ENCODE measurements around the gene INTS6.
A peak's percentile ranks its signal among the peaks of the same experiment; 100 is the strongest.

INTS6 gene

GRCh38 chr13:51453207-51453958 is 547 bp upstream of the INTS6 start:
- ATAC-seq: peak; percentile 62
- TF ChIP-seq ZFP3 (CRISPR knock-in tag; IDR thresholded peaks at IDR 0.05) (0 out of 2 replicates have a peak, but pooled peaks have one; percentile 52), CSDC2 (CRISPR knock-in tag; IDR thresholded peaks at IDR 0.05) (0 out of 2 replicates have a peak, but pooled peaks have one; percentile 59), BACH2 (CRISPR knock-in tag; IDR thresholded peaks at IDR 0.05; ENCODE audit: borderline replicate concordance) (no peak), ZFP30 (CRISPR knock-in tag; IDR thresholded peaks at IDR 0.05) (no peak), ZNF565 (CRISPR knock-in tag; conservative IDR thresholded peaks at IDR 0.05; ENCODE audit: low read depth) (no peak), ARNTL (CRISPR knock-in tag; IDR thresholded peaks at IDR 0.05; ENCODE audit: borderline replicate concordance, low read depth) (no peak), ZC3H10 (CRISPR knock-in tag; IDR thresholded peaks at IDR 0.05) (no peak), ISL1 (CRISPR knock-in tag; IDR thresholded peaks at IDR 0.05) (no peak), ZNF70 (CRISPR knock-in tag; IDR thresholded peaks at IDR 0.05) (0 out of 2 replicates have a peak, but pooled peaks have one; percentile 19)
- TF ChIP-seq, protein P1, sequence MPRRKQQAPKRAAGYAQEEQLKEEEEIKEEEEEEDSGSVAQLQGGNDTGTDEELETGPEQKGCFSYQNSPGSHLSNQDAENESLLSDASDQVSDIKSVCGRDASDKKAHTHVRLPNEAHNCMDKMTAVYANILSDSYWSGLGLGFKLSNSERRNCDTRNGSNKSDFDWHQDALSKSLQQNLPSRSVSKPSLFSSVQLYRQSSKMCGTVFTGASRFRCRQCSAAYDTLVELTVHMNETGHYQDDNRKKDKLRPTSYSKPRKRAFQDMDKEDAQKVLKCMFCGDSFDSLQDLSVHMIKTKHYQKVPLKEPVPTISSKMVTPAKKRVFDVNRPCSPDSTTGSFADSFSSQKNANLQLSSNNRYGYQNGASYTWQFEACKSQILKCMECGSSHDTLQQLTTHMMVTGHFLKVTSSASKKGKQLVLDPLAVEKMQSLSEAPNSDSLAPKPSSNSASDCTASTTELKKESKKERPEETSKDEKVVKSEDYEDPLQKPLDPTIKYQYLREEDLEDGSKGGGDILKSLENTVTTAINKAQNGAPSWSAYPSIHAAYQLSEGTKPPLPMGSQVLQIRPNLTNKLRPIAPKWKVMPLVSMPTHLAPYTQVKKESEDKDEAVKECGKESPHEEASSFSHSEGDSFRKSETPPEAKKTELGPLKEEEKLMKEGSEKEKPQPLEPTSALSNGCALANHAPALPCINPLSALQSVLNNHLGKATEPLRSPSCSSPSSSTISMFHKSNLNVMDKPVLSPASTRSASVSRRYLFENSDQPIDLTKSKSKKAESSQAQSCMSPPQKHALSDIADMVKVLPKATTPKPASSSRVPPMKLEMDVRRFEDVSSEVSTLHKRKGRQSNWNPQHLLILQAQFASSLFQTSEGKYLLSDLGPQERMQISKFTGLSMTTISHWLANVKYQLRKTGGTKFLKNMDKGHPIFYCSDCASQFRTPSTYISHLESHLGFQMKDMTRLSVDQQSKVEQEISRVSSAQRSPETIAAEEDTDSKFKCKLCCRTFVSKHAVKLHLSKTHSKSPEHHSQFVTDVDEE (CRISPR knock-in tag; IDR thresholded peaks at IDR 0.05): peak; percentile 51; the same call in 1 of the 2 replicates

DNA sequence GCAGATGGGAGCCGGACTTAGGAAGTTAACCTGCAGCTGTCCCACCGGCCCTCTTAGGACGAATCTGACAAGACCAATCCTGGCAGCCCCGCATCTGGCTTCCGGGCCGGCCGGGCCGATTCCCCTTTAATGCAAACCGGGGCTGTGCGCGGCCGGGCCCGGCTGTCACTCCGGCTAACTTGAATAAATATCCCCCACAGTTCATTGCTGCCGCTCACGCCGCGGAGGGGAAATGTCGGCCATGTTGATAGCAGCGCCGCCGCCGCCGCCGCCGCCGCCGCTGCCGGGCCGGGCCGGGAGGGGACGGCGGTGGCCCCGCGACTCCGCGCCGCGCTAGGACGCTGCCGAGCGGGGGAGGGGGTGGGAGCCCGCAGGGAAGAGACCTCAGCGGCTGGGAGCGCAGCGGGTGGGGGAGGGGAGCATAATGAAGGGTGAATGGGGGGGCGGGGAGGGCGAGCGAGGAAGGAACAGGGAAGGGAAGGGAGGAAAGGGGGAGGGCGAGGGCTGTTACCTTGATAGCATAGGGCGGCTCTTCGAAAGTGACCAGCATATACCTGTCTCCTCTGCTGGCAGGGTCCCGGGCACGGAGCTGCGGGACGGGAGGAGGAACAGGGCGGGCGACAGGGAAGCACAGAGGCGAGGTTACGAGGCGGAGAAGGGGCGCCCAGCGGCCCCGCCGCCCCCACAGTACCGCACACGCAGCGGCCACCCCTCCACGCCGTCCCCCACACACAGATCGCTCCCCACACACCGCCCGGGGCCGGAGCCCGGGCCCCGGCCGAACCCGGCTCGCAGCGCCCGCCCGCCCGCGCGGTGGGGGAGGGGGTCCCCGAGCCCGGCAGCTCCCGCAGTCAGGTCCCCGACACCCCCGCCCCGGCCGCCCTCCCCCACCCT is 1.1 kb downstream of the INTS6 start:
- ATAC-seq: peak; percentile 45
- TF ChIP-seq, protein P2, sequence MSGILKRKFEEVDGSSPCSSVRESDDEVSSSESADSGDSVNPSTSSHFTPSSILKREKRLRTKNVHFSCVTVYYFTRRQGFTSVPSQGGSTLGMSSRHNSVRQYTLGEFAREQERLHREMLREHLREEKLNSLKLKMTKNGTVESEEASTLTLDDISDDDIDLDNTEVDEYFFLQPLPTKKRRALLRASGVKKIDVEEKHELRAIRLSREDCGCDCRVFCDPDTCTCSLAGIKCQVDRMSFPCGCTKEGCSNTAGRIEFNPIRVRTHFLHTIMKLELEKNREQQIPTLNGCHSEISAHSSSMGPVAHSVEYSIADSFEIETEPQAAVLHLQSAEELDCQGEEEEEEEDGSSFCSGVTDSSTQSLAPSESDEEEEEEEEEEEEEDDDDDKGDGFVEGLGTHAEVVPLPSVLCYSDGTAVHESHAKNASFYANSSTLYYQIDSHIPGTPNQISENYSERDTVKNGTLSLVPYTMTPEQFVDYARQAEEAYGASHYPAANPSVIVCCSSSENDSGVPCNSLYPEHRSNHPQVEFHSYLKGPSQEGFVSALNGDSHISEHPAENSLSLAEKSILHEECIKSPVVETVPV (CRISPR knock-in tag; IDR thresholded peaks at IDR 0.05): no peak
- TF ChIP-seq TCF4 (CRISPR knock-in tag; IDR thresholded peaks at IDR 0.05; ENCODE audit: borderline replicate concordance) (no peak), TOX (CRISPR knock-in tag; IDR thresholded peaks at IDR 0.05; ENCODE audit: borderline replicate concordance) (no peak), ZC3H10 (CRISPR knock-in tag; IDR thresholded peaks at IDR 0.05) (no peak), ESRRG (CRISPR knock-in tag; IDR thresholded peaks at IDR 0.05) (no peak), SNAI2 (CRISPR knock-in tag; IDR thresholded peaks at IDR 0.05) (no peak)

- TF ChIP-seq, protein P3, sequence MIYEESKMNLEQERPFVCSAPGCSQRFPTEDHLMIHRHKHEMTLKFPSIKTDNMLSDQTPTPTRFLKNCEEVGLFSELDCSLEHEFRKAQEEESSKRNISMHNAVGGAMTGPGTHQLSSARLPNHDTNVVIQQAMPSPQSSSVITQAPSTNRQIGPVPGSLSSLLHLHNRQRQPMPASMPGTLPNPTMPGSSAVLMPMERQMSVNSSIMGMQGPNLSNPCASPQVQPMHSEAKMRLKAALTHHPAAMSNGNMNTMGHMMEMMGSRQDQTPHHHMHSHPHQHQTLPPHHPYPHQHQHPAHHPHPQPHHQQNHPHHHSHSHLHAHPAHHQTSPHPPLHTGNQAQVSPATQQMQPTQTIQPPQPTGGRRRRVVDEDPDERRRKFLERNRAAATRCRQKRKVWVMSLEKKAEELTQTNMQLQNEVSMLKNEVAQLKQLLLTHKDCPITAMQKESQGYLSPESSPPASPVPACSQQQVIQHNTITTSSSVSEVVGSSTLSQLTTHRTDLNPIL (CRISPR knock-in tag; IDR thresholded peaks at IDR 0.05; ENCODE audit: low read depth): no peak
- no peak for ATAC-seq
These were observed 1.7 kb downstream of the INTS6 start for GRCh38 chr13:51451134-51451466.

- TF ChIP-seq, protein P4, sequence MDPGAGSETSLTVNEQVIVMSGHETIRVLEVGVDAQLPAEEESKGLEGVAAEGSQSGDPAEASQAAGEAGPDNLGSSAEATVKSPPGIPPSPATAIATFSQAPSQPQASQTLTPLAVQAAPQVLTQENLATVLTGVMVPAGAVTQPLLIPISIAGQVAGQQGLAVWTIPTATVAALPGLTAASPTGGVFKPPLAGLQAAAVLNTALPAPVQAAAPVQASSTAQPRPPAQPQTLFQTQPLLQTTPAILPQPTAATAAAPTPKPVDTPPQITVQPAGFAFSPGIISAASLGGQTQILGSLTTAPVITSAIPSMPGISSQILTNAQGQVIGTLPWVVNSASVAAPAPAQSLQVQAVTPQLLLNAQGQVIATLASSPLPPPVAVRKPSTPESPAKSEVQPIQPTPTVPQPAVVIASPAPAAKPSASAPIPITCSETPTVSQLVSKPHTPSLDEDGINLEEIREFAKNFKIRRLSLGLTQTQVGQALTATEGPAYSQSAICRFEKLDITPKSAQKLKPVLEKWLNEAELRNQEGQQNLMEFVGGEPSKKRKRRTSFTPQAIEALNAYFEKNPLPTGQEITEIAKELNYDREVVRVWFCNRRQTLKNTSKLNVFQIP (CRISPR knock-in tag; IDR thresholded peaks at IDR 0.05; ENCODE audit: borderline replicate concordance, low read depth): no peak
- TF ChIP-seq, protein P2 (CRISPR knock-in tag; IDR thresholded peaks at IDR 0.05): no peak
- TF ChIP-seq ESRRG (CRISPR knock-in tag; IDR thresholded peaks at IDR 0.05): no peak
- no peak for TF ChIP-seq ZNF70 (CRISPR knock-in tag; IDR thresholded peaks at IDR 0.05)
- TF ChIP-seq ZC3H10 (CRISPR knock-in tag; IDR thresholded peaks at IDR 0.05): no peak
- no peak for TF ChIP-seq ZNF565 (CRISPR knock-in tag; conservative IDR thresholded peaks at IDR 0.05; ENCODE audit: low read depth)
- TF ChIP-seq, protein P3 (CRISPR knock-in tag; IDR thresholded peaks at IDR 0.05; ENCODE audit: low read depth): no peak
- TF ChIP-seq OSR1 (CRISPR knock-in tag; IDR thresholded peaks at IDR 0.05): no peak
- ATAC-seq: no peak
These were observed 3.8 kb downstream of the INTS6 start for GRCh38 chr13:51449018-51449417.
